ES-I3 (cell line): ENCODE results near the gene TAS2R13.

Experiments used
- H3K36me3 ChIP-seq: 2 replicates; pipeline ENCODE4 v1.6.1; 2013; ENCODE audit warnings: mild to moderate bottlenecking, low read length, control low read depth, moderate library complexity; ENCODE audit not compliant: insufficient read depth
- H3K4me1 ChIP-seq: 2 replicates; pipeline ENCODE4 v1.6.1; 2013; ENCODE audit warnings: mild to moderate bottlenecking, control low read depth, low read length; ENCODE audit not compliant: insufficient read depth
- H3K9ac ChIP-seq: 2 replicates; pipeline ENCODE4 v1.6.1; 2013; ENCODE audit warnings: low read depth, mild to moderate bottlenecking, low read length, moderate library complexity
- H3K9me3 ChIP-seq: 2 replicates; pipeline ENCODE4 v1.6.1; 2013; ENCODE audit warnings: mild to moderate bottlenecking, low read length, moderate library complexity; ENCODE audit not compliant: control insufficient read depth, insufficient read depth

TAS2R13 gene

DNA sequence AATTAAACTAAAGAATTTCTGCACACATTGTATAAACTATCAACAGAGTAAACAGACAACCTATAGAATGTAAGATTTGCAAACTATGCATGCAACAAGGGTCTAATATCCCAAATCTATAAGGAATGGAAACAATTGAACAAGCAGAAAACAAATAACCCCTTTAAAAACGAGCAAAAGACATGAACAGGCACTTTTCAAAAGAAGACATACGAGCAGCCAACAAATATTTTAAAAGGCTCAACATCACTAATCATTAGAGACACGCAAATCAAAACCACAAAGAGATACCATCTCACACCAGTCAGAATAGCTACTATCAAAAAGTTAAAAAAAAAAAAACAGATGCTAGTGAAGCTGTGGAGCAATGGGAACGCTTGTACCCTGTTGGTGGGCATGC lies 4.7 kb downstream of the TAS2R13 start:
- Histone ChIP-seq H3K4me1 (no peaks in the 10 kb centered on the region), H3K9me3 (peaks cover 9% of the 10 kb centered on the region), H3K9ac (no peak overlapping the region), H3K36me3 (no peaks in the 10 kb centered on the region; the same call in 1 of the 2 replicates)

GRCh38 chr12:10901427-10901826 lies 7.9 kb downstream of the TAS2R13 start:
- Histone ChIP-seq H3K9ac (no peak overlapping the region), H3K4me1 (no peaks in the 10 kb centered on the region), H3K9me3 (peaks cover 9% of the 10 kb centered on the region), H3K36me3 (no peaks in the 10 kb centered on the region; the same call in 1 of the 2 replicates)

- Histone ChIP-seq H3K36me3 (no peaks in the 10 kb centered on the region; the same call in 1 of the 2 replicates), H3K4me1 (no peaks in the 10 kb centered on the region), H3K9me3 (peaks cover 9% of the 10 kb centered on the region), H3K9ac (no peak overlapping the region)
Observed at GRCh38 chr12:10900972-10901371, 8.4 kb downstream of the TAS2R13 start.

- Histone ChIP-seq H3K9me3 (peaks cover 9% of the 10 kb centered on the region), H3K36me3 (no peaks in the 10 kb centered on the region; the same call in 1 of the 2 replicates), H3K9ac (no peak overlapping the region), H3K4me1 (no peaks in the 10 kb centered on the region)
Observed at GRCh38 chr12:10900530-10900929, 8.8 kb downstream of the TAS2R13 start.

DNA sequence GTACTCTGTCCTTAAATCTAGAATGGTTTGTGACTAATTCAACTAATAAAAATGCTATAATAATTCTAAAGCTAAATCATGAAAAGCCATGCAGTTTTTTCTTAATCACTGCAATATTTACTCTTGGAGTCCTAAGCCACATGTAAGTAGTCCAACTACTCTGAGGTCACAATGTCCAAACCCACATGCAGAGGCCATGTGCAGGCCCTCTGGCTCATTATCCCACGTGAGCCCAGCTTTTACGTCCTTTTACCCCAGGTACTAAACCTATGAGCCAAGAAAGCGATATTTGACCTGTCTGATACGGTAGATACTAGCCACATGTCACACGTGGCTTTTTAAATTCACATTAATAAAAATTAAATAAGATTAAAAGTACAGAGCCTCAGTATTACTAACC lies 12.5 kb downstream of the TAS2R13 start:
- no peak overlapping the region for H3K9ac ChIP-seq
- H3K36me3 ChIP-seq: no peaks in the 10 kb centered on the region
- H3K4me1 ChIP-seq: no peaks in the 10 kb centered on the region
- H3K9me3 ChIP-seq: no peaks in the 10 kb centered on the region; the same call in 1 of the 2 replicates

DNA sequence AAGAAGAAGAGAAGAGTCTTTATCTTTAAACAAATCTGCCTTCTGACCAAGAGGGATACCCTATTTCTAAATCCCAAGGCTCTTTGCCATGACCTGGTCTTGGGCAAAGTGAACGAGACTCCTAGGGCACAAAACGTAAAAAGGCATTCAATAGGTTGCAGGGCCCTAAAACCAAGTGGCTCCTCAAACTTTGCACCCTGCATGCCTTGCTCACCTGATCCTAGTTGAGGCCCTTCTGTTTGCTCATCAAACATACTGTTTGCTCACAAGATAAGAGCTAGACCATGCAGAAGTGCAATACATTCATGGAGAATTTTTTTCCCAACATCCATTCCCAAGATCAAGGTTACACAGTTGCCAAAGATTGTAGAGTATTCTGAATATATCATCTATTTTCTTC lies 17.4 kb downstream of the TAS2R13 start:
- no peaks in the 10 kb centered on the region for H3K9me3 ChIP-seq
- no peaks in the 10 kb centered on the region for H3K4me1 ChIP-seq
- no peaks in the 10 kb centered on the region for H3K36me3 ChIP-seq
- H3K9ac ChIP-seq: no peak overlapping the region

- no peaks in the 10 kb centered on the region for H3K4me1 ChIP-seq
- H3K36me3 ChIP-seq: no peaks in the 10 kb centered on the region
- H3K9me3 ChIP-seq: no peaks in the 10 kb centered on the region
- no peak overlapping the region for H3K9ac ChIP-seq
Observed at GRCh38 chr12:10889226-10889625, 20.1 kb downstream of the TAS2R13 start.

DNA sequence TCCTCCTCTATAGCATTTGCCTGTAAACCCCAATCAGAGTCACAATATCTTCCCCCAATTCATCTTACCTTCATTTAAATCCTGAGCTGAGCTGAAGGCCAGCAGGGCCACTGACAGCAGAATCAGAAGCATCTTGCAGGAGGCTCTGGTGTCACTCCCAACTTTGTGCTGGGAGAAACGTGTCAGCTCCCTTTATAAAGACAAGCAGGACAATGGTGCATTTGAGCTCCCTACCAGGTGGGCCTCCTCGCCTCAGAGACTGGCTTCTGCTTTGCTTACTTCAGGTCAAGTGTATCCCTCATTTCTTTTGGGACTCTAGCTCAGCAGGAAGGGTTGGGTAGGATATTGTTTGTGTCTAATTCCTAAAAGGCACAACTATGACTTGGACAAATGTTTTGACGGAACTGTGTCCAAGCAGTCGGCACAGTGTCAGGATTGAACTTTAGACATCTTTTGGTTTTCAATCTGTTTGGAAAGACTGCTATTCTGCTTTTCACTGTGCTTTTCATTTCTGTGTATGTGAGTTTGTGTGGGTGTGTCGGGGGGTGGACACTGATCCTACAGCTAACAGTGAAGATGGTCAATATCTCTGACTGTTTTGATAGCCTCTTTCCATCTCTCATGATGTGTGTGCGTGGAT lies 25.2 kb downstream of the TAS2R13 start, which contains the start of gene PRH1:
PRH1 (minus strand) TSS at position 170 of the 640 bp plus-strand sequence; CDS start at position 132, 38 bp downstream.
- no peaks in the 10 kb centered on the region for H3K4me1 ChIP-seq
- no peak within 1 kb of the TSS for H3K9ac ChIP-seq
- H3K9me3 ChIP-seq: no peaks in the 10 kb centered on the region
- no peaks in the 10 kb centered on the region for H3K36me3 ChIP-seq

GRCh38 chr12:10873378-10873777 lies 36.0 kb downstream of the TAS2R13 start:
- Histone ChIP-seq H3K9me3 (no peaks in the 10 kb centered on the region), H3K36me3 (no peaks in the 10 kb centered on the region; the same call in 1 of the 2 replicates), H3K9ac (no peak overlapping the region), H3K4me1 (no peaks in the 10 kb centered on the region)

- H3K4me1 ChIP-seq: no peaks in the 10 kb centered on the region
Observed at GRCh38 chr12:10867381-10867780, 42.0 kb downstream of the TAS2R13 start.

GRCh38 chr12:10863512-10864218 lies 45.7 kb downstream of the TAS2R13 start:
- H3K36me3 ChIP-seq: no peaks in the 10 kb centered on the region
- no peaks in the 10 kb centered on the region for H3K4me1 ChIP-seq
- no peak overlapping the region for H3K9ac ChIP-seq
- H3K9me3 ChIP-seq: no peaks in the 10 kb centered on the region

More at GRCh38 chr12:10867381-10867780, 42.0 kb downstream of the TAS2R13 start:
- Histone ChIP-seq H3K9me3 (no peaks in the 10 kb centered on the region), H3K9ac (no peak overlapping the region), H3K36me3 (no peaks in the 10 kb centered on the region)

DNA sequence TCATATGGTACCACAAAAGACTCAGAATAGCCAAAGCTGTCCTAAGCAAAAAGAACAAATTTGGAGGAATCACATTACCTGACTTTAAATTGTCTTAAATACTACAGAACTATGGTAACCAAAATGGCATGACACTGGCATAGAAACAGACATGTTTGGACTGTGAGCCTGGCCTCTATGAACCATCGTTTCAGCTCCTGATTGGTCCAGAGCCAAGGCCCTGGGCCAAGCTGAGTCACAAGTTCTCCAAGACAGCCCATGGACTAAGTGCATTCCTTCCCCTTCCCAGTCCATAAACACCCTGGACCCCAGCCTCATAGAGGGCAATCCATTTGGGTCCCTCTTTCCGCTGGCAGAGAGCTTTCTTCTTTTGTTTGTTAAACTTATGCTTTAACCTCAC lies 48.0 kb downstream of the TAS2R13 start:
- Histone ChIP-seq H3K4me1 (no peaks in the 10 kb centered on the region), H3K36me3 (no peaks in the 10 kb centered on the region), H3K9ac (no peak overlapping the region), H3K9me3 (peaks cover 2% of the 10 kb centered on the region; the same call in 1 of the 2 replicates)
